Uterus (tissue), 2 donors: ENCODE measurements around the gene OTOGL.

Experiments used
- POLR2A ChIP-seq, 2 donors: fragments of 450-650 bp; IDR thresholded peaks; one replicate each; pipeline ENCODE4 v1.6.1; 2016; ENCODE audit warnings: antibody characterized with exemption in 2 of 2, mild to moderate bottlenecking in 1 of 2, moderate library complexity in 1 of 2
- TF ChIP-seq, protein P1 (sequence below), 4 experiments: fragments of 200-600 bp in 2 of 4; fragments of 450-650 bp in 2 of 4; sonication (generic) in 2 of 4; IDR thresholded peaks; one replicate each; pipeline ENCODE4 v1.5.1; 2016 to 2019; ENCODE audit warnings: antibody characterized with exemption in 4 of 4, mild to moderate bottlenecking in 2 of 4, moderate library complexity in 1 of 4

- TF ChIP-seq, protein P1, sequence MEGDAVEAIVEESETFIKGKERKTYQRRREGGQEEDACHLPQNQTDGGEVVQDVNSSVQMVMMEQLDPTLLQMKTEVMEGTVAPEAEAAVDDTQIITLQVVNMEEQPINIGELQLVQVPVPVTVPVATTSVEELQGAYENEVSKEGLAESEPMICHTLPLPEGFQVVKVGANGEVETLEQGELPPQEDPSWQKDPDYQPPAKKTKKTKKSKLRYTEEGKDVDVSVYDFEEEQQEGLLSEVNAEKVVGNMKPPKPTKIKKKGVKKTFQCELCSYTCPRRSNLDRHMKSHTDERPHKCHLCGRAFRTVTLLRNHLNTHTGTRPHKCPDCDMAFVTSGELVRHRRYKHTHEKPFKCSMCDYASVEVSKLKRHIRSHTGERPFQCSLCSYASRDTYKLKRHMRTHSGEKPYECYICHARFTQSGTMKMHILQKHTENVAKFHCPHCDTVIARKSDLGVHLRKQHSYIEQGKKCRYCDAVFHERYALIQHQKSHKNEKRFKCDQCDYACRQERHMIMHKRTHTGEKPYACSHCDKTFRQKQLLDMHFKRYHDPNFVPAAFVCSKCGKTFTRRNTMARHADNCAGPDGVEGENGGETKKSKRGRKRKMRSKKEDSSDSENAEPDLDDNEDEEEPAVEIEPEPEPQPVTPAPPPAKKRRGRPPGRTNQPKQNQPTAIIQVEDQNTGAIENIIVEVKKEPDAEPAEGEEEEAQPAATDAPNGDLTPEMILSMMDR (IDR thresholded peaks at IDR 0.05): no peak
- no peak for TF ChIP-seq POLR2A (IDR thresholded peaks at IDR 0.05)
These were observed 13.3 kb upstream of the OTOGL start for GRCh38 chr12:80086025-80086424.
